ENCODE data around the gene TCF4.

The TCF4 gene

GRCh38 chr18:55503167-55503820 lies 84.7 kb downstream of the TCF4 start:
- Histone ChIP-seq H3K27me3 (ENCODE audit: insufficient read depth, low read length) (no peaks in the 10 kb centered on the region), H3K4me3 (ENCODE audit: low read depth, low read length) (no peak overlapping the region), H3K79me2 (ENCODE audit: control insufficient read depth, insufficient read depth, low read length, unreplicated experiment) (peaks cover 42% of the 10 kb centered on the region), H3K27ac (ENCODE audit: low read depth, low read length) (no peak overlapping the region), H2AFZ (ENCODE audit: low read length, unreplicated experiment) (no peak overlapping the region), H3K36me3 (ENCODE audit: insufficient read depth, low read length) (no peaks in the 10 kb centered on the region), H3K4me1 (ENCODE audit: control insufficient read depth, insufficient read depth, low read length, unreplicated experiment) (peaks cover 40% of the 10 kb centered on the region)

DNA sequence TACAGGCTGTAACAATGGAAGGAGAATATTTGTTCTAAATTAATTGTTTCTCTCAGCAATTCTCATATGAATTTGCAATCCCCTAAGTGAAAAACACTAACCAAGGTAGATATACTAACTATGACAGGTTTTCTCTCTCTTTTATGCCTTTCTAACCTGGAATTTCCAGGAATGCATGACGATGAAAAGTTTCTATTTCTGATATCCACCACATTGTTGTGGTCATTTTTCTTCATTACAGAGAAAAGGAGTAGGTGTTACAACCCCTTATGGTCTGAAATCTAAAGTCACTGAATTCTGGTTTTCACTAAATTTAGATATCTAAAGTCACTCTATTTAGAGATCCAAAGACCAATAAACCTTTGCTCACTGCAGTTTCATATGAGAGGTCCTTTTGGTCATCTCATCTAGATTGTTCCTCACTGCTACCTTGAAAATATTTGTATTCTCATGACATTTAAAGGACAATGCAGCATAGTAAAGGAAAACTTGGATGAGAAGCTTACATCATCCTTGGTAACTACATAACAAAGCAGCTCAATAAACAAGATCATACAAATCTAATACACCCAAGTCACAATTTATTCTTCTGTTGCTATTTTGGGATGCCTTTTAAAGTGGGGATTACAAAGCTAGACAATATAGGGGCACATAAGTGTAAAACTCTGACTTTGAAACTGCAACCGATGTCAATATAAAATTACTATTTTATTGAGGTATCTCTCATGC lies 85.8 kb downstream of the TCF4 start:
- Histone ChIP-seq H3K27ac (ENCODE audit: low read depth, low read length) (peak overlapping the region; percentile 84; the same call in 1 of the 2 replicates), H2AFZ (ENCODE audit: low read length, unreplicated experiment) (peak overlapping the region; percentile 44), H3K79me2 (ENCODE audit: control insufficient read depth, insufficient read depth, low read length, unreplicated experiment) (peaks cover 35% of the 10 kb centered on the region), H3K4me3 (ENCODE audit: low read depth, low read length) (peak overlapping the region; percentile 72), H3K4me1 (ENCODE audit: control insufficient read depth, insufficient read depth, low read length, unreplicated experiment) (peaks cover 31% of the 10 kb centered on the region), H3K27me3 (ENCODE audit: insufficient read depth, low read length) (no peaks in the 10 kb centered on the region), H3K36me3 (ENCODE audit: insufficient read depth, low read length) (no peaks in the 10 kb centered on the region)

GRCh38 chr18:55501579-55501978 lies 86.4 kb downstream of the TCF4 start:
- Histone ChIP-seq H3K27ac (ENCODE audit: low read depth, low read length) (peak overlapping the region; percentile 84), H3K4me1 (ENCODE audit: control insufficient read depth, insufficient read depth, low read length, unreplicated experiment) (peaks cover 31% of the 10 kb centered on the region), H3K27me3 (ENCODE audit: insufficient read depth, low read length) (no peaks in the 10 kb centered on the region), H3K79me2 (ENCODE audit: control insufficient read depth, insufficient read depth, low read length, unreplicated experiment) (peaks cover 33% of the 10 kb centered on the region), H3K4me3 (ENCODE audit: low read depth, low read length) (peak overlapping the region; percentile 72), H2AFZ (ENCODE audit: low read length, unreplicated experiment) (peak overlapping the region; percentile 44), H3K36me3 (ENCODE audit: insufficient read depth, low read length) (no peaks in the 10 kb centered on the region)

DNA sequence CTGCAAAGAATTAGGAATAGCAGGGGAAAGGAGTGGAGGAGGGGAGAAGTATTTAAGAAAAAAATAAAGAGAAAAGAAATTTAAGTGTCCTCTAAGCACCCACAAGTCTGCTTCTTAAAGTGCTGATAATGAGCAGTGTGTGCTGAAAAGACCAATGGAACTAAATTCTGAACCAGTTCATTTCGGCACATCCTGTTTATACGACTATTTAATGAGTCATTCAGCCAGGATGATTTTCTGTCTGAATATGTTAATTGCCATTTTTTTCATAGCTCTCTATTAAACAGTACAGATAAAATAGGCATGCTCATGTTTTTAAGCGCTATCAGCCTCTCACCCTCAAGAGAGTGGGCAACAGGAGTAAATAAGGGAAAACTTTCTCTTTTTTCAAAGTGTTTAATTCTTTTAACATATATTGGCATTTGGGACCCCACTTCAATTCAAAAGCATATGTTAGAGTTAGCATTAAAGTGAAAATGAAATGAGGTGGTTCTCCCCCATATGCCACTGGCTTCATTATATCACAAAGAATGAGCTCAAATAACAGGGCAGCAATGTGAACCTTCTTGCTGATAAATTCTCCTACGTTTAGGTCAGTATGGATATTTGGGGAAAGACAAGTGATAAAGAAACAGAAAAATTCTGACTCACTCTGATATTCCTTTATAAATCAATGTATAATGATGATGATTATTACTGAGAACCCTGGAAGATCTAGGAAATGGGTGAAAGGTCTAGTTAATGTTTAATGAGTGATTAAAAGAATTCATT lies 87.5 kb downstream of the TCF4 start:
- Histone ChIP-seq H3K27me3 (ENCODE audit: insufficient read depth, low read length) (no peaks in the 10 kb centered on the region), H2AFZ (ENCODE audit: low read length, unreplicated experiment) (peak overlapping the region; percentile 39), H3K4me3 (ENCODE audit: low read depth, low read length) (peak overlapping the region; percentile 72), H3K27ac (ENCODE audit: low read depth, low read length) (peak overlapping the region; percentile 84), H3K79me2 (ENCODE audit: control insufficient read depth, insufficient read depth, low read length, unreplicated experiment) (peaks cover 37% of the 10 kb centered on the region), H3K36me3 (ENCODE audit: insufficient read depth, low read length) (no peaks in the 10 kb centered on the region), H3K4me1 (ENCODE audit: control insufficient read depth, insufficient read depth, low read length, unreplicated experiment) (peaks cover 35% of the 10 kb centered on the region)

- H3K27me3 ChIP-seq (ENCODE audit: insufficient read depth, low read length) = no peaks in the 10 kb centered on the region
- H3K79me2 ChIP-seq (ENCODE audit: control insufficient read depth, insufficient read depth, low read length, unreplicated experiment) = peaks cover 33% of the 10 kb centered on the region
- no peak overlapping the region for H2AFZ ChIP-seq (ENCODE audit: low read length, unreplicated experiment)
- H3K36me3 ChIP-seq (ENCODE audit: insufficient read depth, low read length) = no peaks in the 10 kb centered on the region
- H3K4me1 ChIP-seq (ENCODE audit: control insufficient read depth, insufficient read depth, low read length, unreplicated experiment) = peaks cover 44% of the 10 kb centered on the region
- H3K27ac ChIP-seq (ENCODE audit: low read depth, low read length) = peak overlapping the region; percentile 84; the same call in 1 of the 2 replicates
- H3K4me3 ChIP-seq (ENCODE audit: low read depth, low read length) = no peak overlapping the region
Observed at GRCh38 chr18:55499526-55499925, 88.5 kb downstream of the TCF4 start.

GRCh38 chr18:55497825-55498403 lies 90.1 kb downstream of the TCF4 start:
- H3K27ac ChIP-seq (ENCODE audit: low read depth, low read length) = no peak overlapping the region
- peaks cover 32% of the 10 kb centered on the region for H3K79me2 ChIP-seq (ENCODE audit: control insufficient read depth, insufficient read depth, low read length, unreplicated experiment)
- no peaks in the 10 kb centered on the region for H3K27me3 ChIP-seq (ENCODE audit: insufficient read depth, low read length)
- no peaks in the 10 kb centered on the region for H3K36me3 ChIP-seq (ENCODE audit: insufficient read depth, low read length)
- no peak overlapping the region for H2AFZ ChIP-seq (ENCODE audit: low read length, unreplicated experiment)
- H3K4me1 ChIP-seq (ENCODE audit: control insufficient read depth, insufficient read depth, low read length, unreplicated experiment) = peaks cover 47% of the 10 kb centered on the region
- H3K4me3 ChIP-seq (ENCODE audit: low read depth, low read length) = no peak overlapping the region

GRCh38 chr18:55494899-55495298 lies 93.1 kb downstream of the TCF4 start:
- H3K4me1 ChIP-seq (ENCODE audit: control insufficient read depth, insufficient read depth, low read length, unreplicated experiment) = peaks cover 19% of the 10 kb centered on the region
- no peak overlapping the region for H3K4me3 ChIP-seq (ENCODE audit: low read depth, low read length)
- H3K27me3 ChIP-seq (ENCODE audit: insufficient read depth, low read length) = no peaks in the 10 kb centered on the region
- no peak overlapping the region for H2AFZ ChIP-seq (ENCODE audit: low read length, unreplicated experiment)
- H3K27ac ChIP-seq (ENCODE audit: low read depth, low read length) = no peak overlapping the region
- no peaks in the 10 kb centered on the region for H3K36me3 ChIP-seq (ENCODE audit: insufficient read depth, low read length)
- H3K79me2 ChIP-seq (ENCODE audit: control insufficient read depth, insufficient read depth, low read length, unreplicated experiment) = peaks cover 32% of the 10 kb centered on the region

DNA sequence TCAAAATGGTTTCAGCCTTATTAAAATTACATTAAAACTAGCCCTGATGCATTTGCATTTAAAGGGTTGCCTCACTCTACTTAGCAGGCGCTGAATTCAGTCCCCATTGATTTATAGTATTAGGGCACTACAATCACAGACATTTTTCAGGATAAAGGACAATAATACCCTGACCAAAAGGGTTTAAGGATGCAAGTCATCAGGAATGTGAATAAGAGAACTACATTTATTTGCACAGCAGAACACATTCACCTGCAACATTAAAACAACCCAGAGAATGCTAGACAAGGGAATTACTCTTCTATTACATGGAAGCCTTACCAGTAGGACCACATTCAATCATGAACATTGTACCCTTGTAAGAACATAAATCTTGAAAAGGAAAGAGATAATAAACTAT lies 93.6 kb downstream of the TCF4 start:
- H3K4me1 ChIP-seq (ENCODE audit: control insufficient read depth, insufficient read depth, low read length, unreplicated experiment) = peaks cover 18% of the 10 kb centered on the region
- H2AFZ ChIP-seq (ENCODE audit: low read length, unreplicated experiment) = no peak overlapping the region
- no peaks in the 10 kb centered on the region for H3K27me3 ChIP-seq (ENCODE audit: insufficient read depth, low read length)
- H3K79me2 ChIP-seq (ENCODE audit: control insufficient read depth, insufficient read depth, low read length, unreplicated experiment) = peaks cover 37% of the 10 kb centered on the region
- H3K27ac ChIP-seq (ENCODE audit: low read depth, low read length) = no peak overlapping the region
- H3K4me3 ChIP-seq (ENCODE audit: low read depth, low read length) = no peak overlapping the region
- H3K36me3 ChIP-seq (ENCODE audit: insufficient read depth, low read length) = no peaks in the 10 kb centered on the region

DNA sequence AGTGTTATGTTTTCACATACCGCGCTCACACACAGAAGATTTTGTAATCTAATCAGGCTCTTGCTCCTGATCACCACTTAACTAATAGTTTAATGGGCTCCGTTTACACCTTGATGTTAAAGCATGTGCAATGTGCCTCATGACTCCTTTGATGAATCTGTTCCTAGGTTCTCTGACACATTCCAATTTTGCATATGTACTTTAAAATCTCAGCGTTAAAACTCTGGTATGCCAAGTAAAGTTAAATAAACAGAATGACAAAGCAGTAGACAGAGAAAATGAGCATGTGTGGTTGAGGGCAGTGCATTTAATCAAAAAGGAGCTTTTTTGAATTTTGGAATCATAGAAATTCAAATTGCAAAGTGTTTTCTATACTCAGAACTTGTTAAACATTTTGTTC lies 96.4 kb downstream of the TCF4 start:
- peaks cover 39% of the 10 kb centered on the region for H3K79me2 ChIP-seq (ENCODE audit: control insufficient read depth, insufficient read depth, low read length, unreplicated experiment)
- H3K4me1 ChIP-seq (ENCODE audit: control insufficient read depth, insufficient read depth, low read length, unreplicated experiment) = peaks cover 27% of the 10 kb centered on the region
- no peak overlapping the region for H2AFZ ChIP-seq (ENCODE audit: low read length, unreplicated experiment)
- no peak overlapping the region for H3K4me3 ChIP-seq (ENCODE audit: low read depth, low read length)
- H3K27ac ChIP-seq (ENCODE audit: low read depth, low read length) = no peak overlapping the region
- no peaks in the 10 kb centered on the region for H3K36me3 ChIP-seq (ENCODE audit: insufficient read depth, low read length)
- H3K27me3 ChIP-seq (ENCODE audit: insufficient read depth, low read length) = no peaks in the 10 kb centered on the region
